ENCODE results near the gene FANCL. TPM values are rescaled to one million over a fixed set of nuclear protein-coding genes. Genes with fewer than 3 reads are reported as not detected.
"Not testable (repeated sequence)": the region's sequence is repeated elsewhere in the genome, so short reads cannot be mapped to it uniquely, and the experiment has no call there.

FANCL gene
- total RNA-seq: 10 to 100 TPM in 5 of 6 donors, 1 to 10 TPM in 1; 5.7 to 30.4 (median 15.4) TPM

- Histone ChIP-seq H3K4me1 (peaks cover 6 to 25% (median 17%) of the 10 kb centered on the region in 4 donors), H3K36me3 (no peaks in the 10 kb centered on the region), H3K4me3 (peak within 1 kb of the TSS; percentile 41 to 94 (median 82)), H3K27me3 (no peaks in the 10 kb centered on the region), H3K27ac (peak within 1 kb of the TSS; percentile 76 to 89 (median 86)), H3K9me3 (no peaks in the 10 kb centered on the region)
- ATAC-seq (ENCODE audit: low FRiP score in 2 of 2) (peak; percentile 94 to 98), DNase-seq (peak; percentile 90 to 97)
- TF ChIP-seq CTCF (IDR thresholded peaks at IDR 0.05) (no peak), POLR2A (IDR thresholded peaks at IDR 0.05) (peak in 2 of 4 donors; percentile 33 to 53), POLR2AphosphoS5 (IDR thresholded peaks at IDR 0.05) (peak in 1 of 2 donors; percentile 42), EP300 (IDR thresholded peaks at IDR 0.05) (no peak)
- whole genome bisulfite sequencing, 2 donors: 0% methylated on average over 32 to 59 of the region's 59 CpGs
Observed at GRCh38 chr2:58240670-58241545, at the start of gene FANCL. FANCL (minus strand) TSS chr2:58241325; CDS start chr2:58241313, 12 bp downstream.

- WGBS, 2 donors: 76 to 78% methylated on average over 3 of the region's 3 CpGs
- no peak overlapping the region for H3K27ac ChIP-seq
- no peaks in the 10 kb centered on the region for H3K36me3 ChIP-seq
- H3K27me3 ChIP-seq: no peaks in the 10 kb centered on the region
- no peaks in the 10 kb centered on the region for H3K4me1 ChIP-seq
- no peak for TF ChIP-seq EP300 (IDR thresholded peaks at IDR 0.05)
- no peak for TF ChIP-seq POLR2AphosphoS5 (IDR thresholded peaks at IDR 0.05)
- TF ChIP-seq POLR2A (IDR thresholded peaks at IDR 0.05): no peak
- TF ChIP-seq CTCF (IDR thresholded peaks at IDR 0.05): no peak
- DNase-seq (no peak), ATAC-seq (ENCODE audit: low FRiP score in 2 of 2) (no peak)
- no peak overlapping the region for H3K4me3 ChIP-seq
- no peaks in the 10 kb centered on the region for H3K9me3 ChIP-seq
Observed at GRCh38 chr2:58289029-58289428, 47.9 kb upstream of the FANCL start.

- no peak overlapping the region for H3K27ac ChIP-seq
- no peaks in the 10 kb centered on the region for H3K4me1 ChIP-seq
- ATAC-seq (ENCODE audit: low FRiP score in 2 of 2) (no peak), DNase-seq (no peak)
- no peaks in the 10 kb centered on the region for H3K9me3 ChIP-seq
- no peaks in the 10 kb centered on the region for H3K36me3 ChIP-seq
- no peak overlapping the region for H3K4me3 ChIP-seq
- no peaks in the 10 kb centered on the region for H3K27me3 ChIP-seq
- TF ChIP-seq CTCF (IDR thresholded peaks at IDR 0.05) (no peak), EP300 (IDR thresholded peaks at IDR 0.05) (no peak), POLR2A (IDR thresholded peaks at IDR 0.05) (no peak), POLR2AphosphoS5 (IDR thresholded peaks at IDR 0.05) (no peak)
Observed at GRCh38 chr2:58283931-58284330, 42.8 kb upstream of the FANCL start.

- H3K27me3 ChIP-seq; H3K4me1 ChIP-seq; DNase-seq; H3K4me3 ChIP-seq; H3K9me3 ChIP-seq; ATAC-seq (ENCODE audit: low FRiP score in 2 of 2); H3K27ac ChIP-seq; H3K36me3 ChIP-seq: not testable (repeated sequence)
- 97 to 100% methylated on average over 3 of the region's 3 CpGs for WGBS, 2 donors
Observed at GRCh38 chr2:58275144-58275543, 34.0 kb upstream of the FANCL start.

- H3K4me1 ChIP-seq: no peaks in the 10 kb centered on the region
- WGBS, 2 donors: 74 to 92% methylated on average over 1 of the region's 1 CpG
- H3K27ac ChIP-seq: no peak overlapping the region
- ATAC-seq (ENCODE audit: low FRiP score in 2 of 2): no peak
- no peak for DNase-seq
- H3K36me3 ChIP-seq: no peaks in the 10 kb centered on the region
- no peaks in the 10 kb centered on the region for H3K27me3 ChIP-seq
- H3K9me3 ChIP-seq: no peaks in the 10 kb centered on the region
- H3K4me3 ChIP-seq: no peak overlapping the region
- TF ChIP-seq EP300 (IDR thresholded peaks at IDR 0.05): no peak
- no peak for TF ChIP-seq POLR2AphosphoS5 (IDR thresholded peaks at IDR 0.05)
- no peak for TF ChIP-seq POLR2A (IDR thresholded peaks at IDR 0.05)
- no peak for TF ChIP-seq CTCF (IDR thresholded peaks at IDR 0.05)
Observed at GRCh38 chr2:58271826-58272225, 30.7 kb upstream of the FANCL start.
